AG04450 (cell line): ENCODE results near the gene TELO2. TPM values are rescaled to one million over a fixed set of nuclear protein-coding genes. Genes with fewer than 3 reads are reported as not detected.

Source experiments
- CTCF ChIA-PET: fragments of 300-600, 350-600 bp; formaldehyde crosslinking; extraction: SDS; loops from one replicate; lab custom pipeline; 2022; ENCODE audit warnings: antibody characterized with exemption, inconsistent platforms; lab: Charles Lee
- POLR2A ChIA-PET: fragments of 350-600 bp; formaldehyde crosslinking; extraction: SDS; loops from one replicate; lab custom pipeline; 2021; ENCODE audit warnings: antibody characterized with exemption, inconsistent platforms; lab: Yijun Ruan, JAX
- DNase-seq: peaks from one replicate; pipeline ENCODE4 v3.0.0-alpha.2; 2011; ENCODE audit warnings: low read depth, low spot score
- H3K27ac ChIP-seq: one replicate; pipeline ENCODE4 v1.5.1; 2012; ENCODE audit warnings: low read depth, low read length, control low read depth
- H3K27me3 ChIP-seq: one replicate; pipeline ENCODE4 v1.6.0; 2012; ENCODE audit warnings: low read length; ENCODE audit not compliant: control insufficient read depth, insufficient read depth
- H3K4me3 ChIP-seq: 2 replicates; pipeline ENCODE4 v1.5.1; 2011; ENCODE audit warnings: mild to moderate bottlenecking, low read depth, low read length, control low read depth
- H3K9me3 ChIP-seq: 2 replicates; pipeline ENCODE4 v1.5.1; 2012; ENCODE audit warnings: low read length; ENCODE audit not compliant: control insufficient read depth, insufficient read depth
- CTCF ChIP-seq: IDR thresholded peaks from 2 replicates; pipeline ENCODE4 v1.5.1; 2011; ENCODE audit warnings: low read depth, low read length, control low read depth, inconsistent platforms
- polyA plus RNA-seq: library from polyadenylated mRNA; depleted of rRNA; stranded (reverse); fragments of >200 nt; gene quantifications from 2 replicates; pipeline ENCODE4 v1.2.3, GENCODE V29; 2011

Gene TELO2
- polyA plus RNA-seq, 1 experiment: 6.2 TPM

- CTCF ChIA-PET: no interaction called here
- DNase-seq: no peak
- Histone ChIP-seq H3K27me3 (no peaks in the 10 kb centered on the region), H3K9me3 (no peaks in the 10 kb centered on the region; the same call in 1 of the 2 replicates), H3K4me3 (no peak overlapping the region), H3K27ac (no peak overlapping the region)
- no peak for TF ChIP-seq CTCF
- POLR2A ChIA-PET: no interaction called here
Measured at GRCh38 chr16:1457489-1458245, 35.5 kb upstream of the TELO2 start.

GRCh38 chr16:1458336-1458976 lies 34.7 kb upstream of the TELO2 start:
- ChIA-PET CTCF (no interaction called here), POLR2A (no interaction called here)
- no peak overlapping the region for H3K27ac ChIP-seq
- no peaks in the 10 kb centered on the region for H3K27me3 ChIP-seq
- TF ChIP-seq CTCF: no peak
- no peaks in the 10 kb centered on the region; the same call in 1 of the 2 replicates for H3K9me3 ChIP-seq
- DNase-seq: no peak
- H3K4me3 ChIP-seq: no peak overlapping the region

- Histone ChIP-seq H3K27me3 (no peaks in the 10 kb centered on the region), H3K4me3 (no peak overlapping the region), H3K9me3 (no peaks in the 10 kb centered on the region; the same call in 1 of the 2 replicates), H3K27ac (no peak overlapping the region)
- no peak for TF ChIP-seq CTCF
- DNase-seq: no peak
- CTCF ChIA-PET: no interaction called here
- POLR2A ChIA-PET: no interaction called here
Measured at GRCh38 chr16:1458977-1459341, 34.2 kb upstream of the TELO2 start.

- CTCF ChIA-PET: no interaction called here
Measured at GRCh38 chr16:1459967-1460366, 33.2 kb upstream of the TELO2 start.

More at GRCh38 chr16:1459967-1460366, 33.2 kb upstream of the TELO2 start:
- POLR2A ChIA-PET: no interaction called here
- TF ChIP-seq CTCF: no peak
- DNase-seq: no peak
- Histone ChIP-seq H3K4me3 (no peak overlapping the region), H3K27ac (no peak overlapping the region), H3K9me3 (no peaks in the 10 kb centered on the region; the same call in 1 of the 2 replicates), H3K27me3 (no peaks in the 10 kb centered on the region)
